GM19099 (cell line): ENCODE measurements around the gene TBX10.

Source experiments
- POLR2A ChIP-seq: IDR thresholded peaks from 3 replicates; pipeline ENCODE4 v1.6.1; 2011; ENCODE audit warnings: low read depth; ENCODE audit not compliant: insufficient read length; ENCODE audit errors: extremely low read depth

Gene TBX10

GRCh38 chr11:67639438-67639859 lies at the start of gene TBX10:
TBX10 (minus strand) TSS chr11:67639763; CDS start chr11:67639472, 291 bp downstream.
- TF ChIP-seq POLR2A: no peak

- no peak for TF ChIP-seq POLR2A
These were observed 49.6 kb upstream of the TBX10 start for GRCh38 chr11:67689178-67689577.

GRCh38 chr11:67687986-67688385 lies 48.4 kb upstream of the TBX10 start:
- TF ChIP-seq POLR2A: no peak

- no peak for TF ChIP-seq POLR2A
These were observed 41.3 kb upstream of the TBX10 start for GRCh38 chr11:67680696-67681470.

- TF ChIP-seq POLR2A: no peak
These were observed 35.6 kb upstream of the TBX10 start for GRCh38 chr11:67675058-67675747.

GRCh38 chr11:67674442-67674871 lies 34.9 kb upstream of the TBX10 start, which contains the start of gene ALDH3B2:
ALDH3B2 (minus strand) TSS chr11:67674623; CDS start chr11:67666935, 7,688 bp downstream.
- no peak for TF ChIP-seq POLR2A

GRCh38 chr11:67673902-67674301 lies 34.3 kb upstream of the TBX10 start:
- TF ChIP-seq POLR2A: no peak

- no peak for TF ChIP-seq POLR2A
These were observed 33.8 kb upstream of the TBX10 start for GRCh38 chr11:67673358-67673757.

GRCh38 chr11:67671211-67671520 lies 31.6 kb upstream of the TBX10 start:
- no peak for TF ChIP-seq POLR2A

GRCh38 chr11:67670316-67671210 lies 31.0 kb upstream of the TBX10 start:
- no peak for TF ChIP-seq POLR2A

GRCh38 chr11:67668192-67668551 lies 28.6 kb upstream of the TBX10 start:
- no peak for TF ChIP-seq POLR2A

- no peak for TF ChIP-seq POLR2A
These were observed 28.1 kb upstream of the TBX10 start for GRCh38 chr11:67667490-67668191.

GRCh38 chr11:67666676-67667489 lies 27.3 kb upstream of the TBX10 start:
- no peak for TF ChIP-seq POLR2A

- TF ChIP-seq POLR2A: no peak
These were observed 26.7 kb upstream of the TBX10 start for GRCh38 chr11:67666303-67666645.

- TF ChIP-seq POLR2A: no peak
These were observed 26.2 kb upstream of the TBX10 start for GRCh38 chr11:67665541-67666302.
